Measurements from ENCODE around the gene MYO1D. TPM values are rescaled to one million over a fixed set of nuclear protein-coding genes. Genes with fewer than 3 reads are reported as not detected.

MYO1D gene
- total RNA-seq, 1 donor from 2014 or later, result 76.4 TPM

DNA sequence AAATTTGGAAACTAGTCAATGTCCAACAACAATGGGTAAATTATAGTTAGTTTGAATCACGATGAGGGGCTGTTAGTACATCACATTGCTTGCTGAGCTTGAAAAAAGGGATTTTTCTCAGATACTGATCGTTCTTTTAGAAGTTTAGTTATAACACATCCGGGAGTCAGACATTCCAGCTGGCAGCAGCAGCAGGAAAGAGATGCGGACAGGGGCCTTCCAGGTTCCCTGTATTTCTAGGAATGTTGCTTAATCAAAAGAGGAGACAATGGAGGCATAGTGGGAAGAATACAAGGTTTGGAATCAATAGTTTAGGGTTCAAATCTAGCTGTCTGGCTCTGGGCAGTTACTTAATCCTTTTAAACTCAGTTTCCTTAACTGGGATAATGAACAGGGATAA, 362.3 kb downstream of the MYO1D start:
- no peak for DNase-seq (ENCODE audit: low read depth, low spot score)

DNA sequence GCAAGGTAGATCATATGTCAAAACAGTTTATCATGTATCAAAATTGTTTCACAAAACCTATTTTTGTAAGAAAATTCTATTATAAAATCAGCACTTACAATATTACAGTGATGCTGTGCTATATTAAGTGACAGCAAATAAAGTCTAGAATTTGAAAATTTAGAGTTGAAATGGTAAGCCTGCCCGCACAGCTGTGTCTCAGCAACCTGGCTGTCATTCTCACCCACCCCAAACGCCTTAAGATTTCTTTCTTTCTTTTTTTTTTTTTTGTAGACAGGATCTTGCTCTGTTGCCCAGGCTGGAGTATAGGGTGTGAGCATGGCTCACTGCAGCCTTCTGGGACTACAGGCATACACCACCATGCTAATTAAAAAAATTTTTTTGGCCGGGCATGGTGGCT, 363.3 kb downstream of the MYO1D start:
- no peak for DNase-seq (ENCODE audit: low read depth, low spot score)

DNA sequence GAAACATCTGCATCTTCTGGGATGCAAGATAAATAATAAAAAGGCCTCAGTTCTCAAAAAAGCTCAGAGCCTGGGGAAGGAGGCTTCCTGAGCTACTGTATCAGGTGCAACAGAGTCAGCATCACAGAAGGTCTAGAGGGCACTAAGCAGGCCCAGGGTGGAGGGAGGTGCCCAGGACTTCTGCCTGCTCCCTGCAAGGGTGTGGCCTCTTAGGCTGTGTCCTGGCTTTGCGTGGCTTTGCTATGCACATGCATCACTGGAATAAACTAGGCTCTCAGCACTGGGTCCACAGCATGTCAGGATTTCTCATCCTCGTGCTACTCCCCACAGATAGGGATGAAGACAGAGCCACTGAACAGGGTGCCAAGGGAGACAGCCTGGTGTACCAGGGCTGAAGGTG, 364.6 kb downstream of the MYO1D start:
- no peak for DNase-seq (ENCODE audit: low read depth, low spot score)

DNA sequence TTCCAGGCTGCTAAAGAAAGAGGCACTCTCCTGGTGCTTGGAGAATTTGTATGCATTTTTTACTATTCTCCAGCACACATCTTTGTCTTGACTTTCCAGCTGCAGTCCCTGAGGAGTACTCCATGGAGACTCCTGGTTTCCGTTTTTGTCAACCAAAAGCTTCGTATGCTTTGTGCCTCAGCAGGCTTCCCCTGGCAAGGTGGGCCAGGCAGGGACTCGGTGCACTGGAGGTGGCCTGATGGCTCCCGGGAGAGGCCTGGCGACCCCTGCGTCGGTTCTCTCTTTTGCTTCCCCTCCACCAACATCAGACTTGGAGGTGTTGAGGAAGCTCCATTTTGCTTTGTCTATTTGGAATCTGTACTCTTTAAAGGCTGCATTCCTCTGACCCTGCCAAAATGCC, 366.5 kb downstream of the MYO1D start:
- DNase-seq (ENCODE audit: low read depth, low spot score), result no peak

DNA sequence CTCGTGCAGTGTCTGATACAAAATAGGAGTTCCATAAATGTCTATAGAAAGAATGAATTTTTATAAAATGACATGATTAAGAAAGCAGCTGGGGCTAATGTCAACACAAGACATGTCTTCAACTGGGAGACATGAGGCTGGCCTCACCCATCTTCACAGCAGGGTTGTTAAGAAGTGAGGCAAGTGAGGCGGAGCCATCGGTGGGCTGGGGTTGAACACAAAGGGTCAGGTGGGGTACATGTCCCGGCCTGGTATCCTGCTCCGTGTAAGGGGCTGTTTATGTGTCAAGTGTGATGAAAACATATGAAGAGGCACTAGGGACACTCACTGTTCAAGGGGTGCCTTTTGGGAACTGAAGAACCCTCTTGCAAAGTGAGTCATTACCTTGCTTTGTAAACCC, 368.0 kb downstream of the MYO1D start:
- DNase-seq (ENCODE audit: low read depth, low spot score), result no peak

DNA sequence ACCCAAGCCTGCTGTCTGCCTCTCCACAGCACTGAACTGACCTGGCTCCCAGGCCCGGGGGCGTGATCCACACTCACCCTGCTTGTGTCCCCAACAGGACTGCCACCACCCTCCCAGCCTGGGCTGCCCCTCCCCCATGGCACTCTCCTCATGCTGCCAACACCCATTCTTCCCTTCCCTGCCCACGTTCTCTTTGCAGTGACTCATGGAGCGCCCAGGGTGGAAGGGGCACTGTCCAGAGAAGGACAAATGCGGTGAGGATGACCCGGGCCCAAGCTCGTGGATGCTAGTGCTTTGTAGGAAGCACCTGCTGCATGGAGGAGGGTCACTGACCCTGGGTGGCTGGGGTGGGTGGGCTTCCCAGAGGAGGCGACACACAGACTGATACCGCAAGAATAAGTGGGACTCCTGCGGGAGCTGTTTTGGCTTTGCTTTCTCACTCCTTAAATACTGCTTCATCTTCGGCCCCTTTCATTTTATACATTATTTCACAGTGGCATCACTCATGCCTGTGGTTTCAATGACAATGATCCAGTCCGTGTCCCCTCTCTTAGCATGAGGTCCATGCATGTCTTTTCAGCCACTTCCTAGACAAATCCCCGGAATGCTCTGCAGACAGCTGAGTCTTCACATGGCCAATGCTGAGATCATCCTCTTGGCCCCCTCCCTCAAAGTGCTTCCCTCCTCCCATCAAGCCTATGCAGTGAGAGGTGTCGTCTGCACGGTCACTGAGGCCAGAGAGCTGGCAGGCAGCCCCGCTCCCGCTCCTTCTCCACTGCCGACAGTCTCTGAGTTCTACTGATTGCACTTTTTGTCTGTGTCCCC, 372.5 kb downstream of the MYO1D start:
- DNase-seq (ENCODE audit: low read depth, low spot score), result no peak

DNA sequence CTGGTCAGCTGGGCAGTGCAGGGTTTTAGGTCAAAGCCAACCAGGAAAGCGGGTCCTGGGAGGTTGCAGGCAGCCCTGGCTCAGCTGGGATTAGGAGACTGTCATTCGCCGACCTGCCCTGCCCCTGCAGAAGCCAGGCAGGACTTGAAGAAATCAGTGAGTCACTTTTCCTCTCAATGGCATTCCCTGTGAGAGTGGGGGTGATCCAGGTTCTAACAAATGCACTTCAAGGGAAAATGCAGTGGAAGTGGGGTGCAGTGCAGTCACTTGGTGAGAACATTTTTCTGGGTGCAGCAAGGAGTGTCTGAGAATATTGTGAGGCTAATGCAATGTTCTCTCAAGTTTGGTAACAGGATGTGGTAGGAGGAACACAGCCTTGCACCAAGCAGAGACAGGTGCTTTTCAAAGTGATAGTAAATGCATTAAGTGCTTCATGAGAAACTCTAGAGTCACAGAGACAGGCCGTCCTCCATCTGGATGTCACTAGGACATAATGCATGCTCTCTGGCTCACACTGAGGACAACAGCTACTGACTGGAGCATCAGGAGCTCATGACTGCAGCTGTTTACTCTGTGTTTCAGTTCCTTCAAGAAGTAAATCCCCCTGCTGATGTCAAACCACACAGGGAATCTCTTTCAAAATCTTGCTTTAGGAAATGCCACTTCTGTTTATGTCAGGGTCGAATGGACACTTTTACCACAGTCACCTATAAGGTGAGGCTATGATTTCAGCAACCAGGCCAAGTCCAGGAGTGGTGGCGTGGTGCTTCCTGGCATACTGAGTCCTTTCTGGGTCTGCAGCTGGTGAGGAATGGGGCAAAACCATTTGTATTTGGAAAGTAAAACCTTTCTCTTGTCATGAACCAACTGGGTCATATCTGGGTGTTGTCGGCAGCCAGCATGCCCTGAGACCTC, 373.4 kb downstream of the MYO1D start:
- no peak for DNase-seq (ENCODE audit: low read depth, low spot score)

DNA sequence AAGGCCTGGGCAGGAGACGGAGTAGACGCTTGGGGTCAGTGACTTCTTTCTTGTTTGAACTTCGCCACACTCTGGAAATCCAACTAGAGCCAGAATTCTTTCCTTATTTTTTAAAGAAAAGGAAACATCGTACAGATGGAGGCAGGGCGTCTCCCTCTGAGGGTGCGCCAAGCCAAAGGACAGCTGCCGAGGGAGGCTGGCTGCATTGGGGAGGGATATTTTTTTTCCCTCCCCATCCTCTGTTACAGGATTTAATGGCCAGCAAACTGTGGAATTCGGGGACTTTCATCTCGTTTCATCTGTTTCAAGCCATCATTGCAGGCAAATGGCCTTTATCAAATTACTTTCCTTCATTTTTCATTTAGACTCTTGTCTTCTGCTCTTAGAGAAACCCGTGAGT, 374.2 kb downstream of the MYO1D start:
- no peak for DNase-seq (ENCODE audit: low read depth, low spot score)

DNA sequence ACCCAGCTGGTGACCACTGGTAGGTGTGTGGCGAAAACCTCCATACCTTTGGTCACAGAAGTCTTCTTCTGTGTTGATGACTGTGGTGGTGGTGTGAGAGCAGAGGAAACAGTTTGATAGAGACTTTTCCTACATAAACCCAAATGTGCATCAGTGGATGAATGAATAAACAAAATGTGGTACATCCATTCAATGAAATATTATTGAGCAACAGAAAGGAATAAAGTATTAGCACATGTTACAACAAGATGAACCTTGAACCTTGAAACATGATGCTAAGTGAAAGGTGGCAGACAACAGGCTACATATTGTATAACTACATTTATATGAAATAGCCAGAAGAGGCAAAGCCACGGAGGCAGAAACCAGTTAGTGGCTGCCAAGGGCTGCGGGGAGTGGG, 374.9 kb downstream of the MYO1D start:
- DNase-seq (ENCODE audit: low read depth, low spot score), result no peak

DNA sequence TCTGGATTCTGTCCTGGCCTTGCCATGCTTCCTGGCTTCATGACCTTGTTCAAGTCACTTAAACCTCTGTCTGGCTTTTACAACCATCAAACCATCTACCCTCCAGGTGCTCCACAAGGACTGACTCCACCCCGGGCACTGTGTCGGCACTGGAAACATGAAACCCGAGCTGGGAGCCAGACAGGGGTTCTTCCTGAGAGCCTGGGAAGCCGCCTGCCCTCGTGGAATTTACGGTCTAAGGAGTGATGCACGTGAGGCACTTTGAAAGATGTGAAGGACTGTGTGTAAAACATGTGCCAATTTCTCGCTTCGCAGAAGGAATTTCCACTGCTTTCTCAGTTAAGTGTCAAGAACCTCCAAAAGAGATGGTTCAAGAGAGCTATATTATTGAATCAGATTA, 378.5 kb downstream of the MYO1D start:
- DNase-seq (ENCODE audit: low read depth, low spot score), result no peak

DNA sequence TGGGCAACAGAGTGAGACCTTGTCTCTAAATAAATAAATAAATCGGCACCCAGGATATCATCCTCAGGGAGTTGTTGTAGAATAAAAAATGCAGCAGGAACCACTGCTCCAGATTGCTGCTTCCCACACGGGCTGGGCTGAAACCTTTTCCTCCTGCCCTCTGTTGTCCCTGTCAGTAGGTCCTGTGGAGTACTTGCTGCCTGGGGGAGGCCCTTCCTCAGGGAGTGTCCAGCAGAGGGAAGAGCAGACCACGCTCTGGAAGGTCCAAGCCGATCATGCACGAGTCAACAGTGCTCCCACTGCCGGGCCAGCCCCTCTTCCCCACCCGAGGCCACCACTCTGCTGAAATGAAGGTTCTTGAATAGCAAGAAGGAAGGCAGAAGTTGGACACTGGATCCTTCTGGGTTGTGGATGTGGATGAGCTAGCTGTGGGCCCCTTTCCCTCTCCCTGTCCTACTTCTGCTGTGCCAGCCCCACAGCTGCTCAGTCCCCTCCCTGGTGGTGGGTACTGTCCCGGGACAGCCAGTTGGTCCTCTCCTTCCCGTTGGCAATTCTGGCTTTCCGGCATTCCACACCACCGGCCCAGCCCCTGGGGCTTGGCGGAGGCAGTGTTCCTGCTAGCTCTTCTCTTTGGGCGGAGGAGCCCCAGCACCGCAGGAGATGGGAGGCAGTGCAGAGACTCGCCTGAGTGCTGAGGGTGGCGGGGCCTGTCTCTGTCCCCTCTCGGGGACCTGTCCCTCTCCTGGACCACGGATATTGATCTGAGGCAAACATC, 379.3 kb downstream of the MYO1D start:
- no peak for DNase-seq (ENCODE audit: low read depth, low spot score)

DNA sequence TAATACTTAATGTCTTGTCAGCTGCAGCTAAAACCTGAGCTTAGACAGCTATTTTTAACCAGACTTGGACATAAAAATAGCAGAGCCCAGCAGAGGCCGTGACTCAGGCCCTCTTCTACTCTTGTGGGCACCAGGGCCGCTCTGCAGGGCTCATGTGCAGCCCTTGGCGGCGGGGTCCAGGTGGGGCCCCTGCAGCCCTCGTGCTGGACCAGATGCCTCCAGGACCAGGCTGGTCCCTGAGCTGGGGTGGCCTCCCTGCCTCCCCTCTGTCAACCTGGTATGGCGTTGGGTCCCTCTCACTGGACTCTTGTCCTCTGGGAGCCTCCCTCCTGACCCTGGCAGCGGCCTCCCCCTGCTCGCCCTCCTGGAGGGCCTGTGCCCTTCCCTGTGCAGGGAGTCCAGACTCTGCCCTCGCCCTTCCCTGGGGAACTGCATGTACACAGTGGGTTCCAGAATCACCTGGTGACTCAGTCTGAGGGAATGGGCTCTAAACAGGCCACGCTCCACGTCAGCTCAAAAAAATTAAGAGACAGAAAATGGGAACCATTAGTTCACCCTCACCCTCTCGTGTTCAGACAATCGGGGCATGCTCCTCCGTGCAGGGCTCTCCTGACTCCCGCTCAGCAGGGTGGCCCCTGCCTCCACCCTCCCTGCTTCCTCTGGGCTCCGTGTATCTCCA, 380.4 kb downstream of the MYO1D start:
- no peak for DNase-seq (ENCODE audit: low read depth, low spot score)

DNA sequence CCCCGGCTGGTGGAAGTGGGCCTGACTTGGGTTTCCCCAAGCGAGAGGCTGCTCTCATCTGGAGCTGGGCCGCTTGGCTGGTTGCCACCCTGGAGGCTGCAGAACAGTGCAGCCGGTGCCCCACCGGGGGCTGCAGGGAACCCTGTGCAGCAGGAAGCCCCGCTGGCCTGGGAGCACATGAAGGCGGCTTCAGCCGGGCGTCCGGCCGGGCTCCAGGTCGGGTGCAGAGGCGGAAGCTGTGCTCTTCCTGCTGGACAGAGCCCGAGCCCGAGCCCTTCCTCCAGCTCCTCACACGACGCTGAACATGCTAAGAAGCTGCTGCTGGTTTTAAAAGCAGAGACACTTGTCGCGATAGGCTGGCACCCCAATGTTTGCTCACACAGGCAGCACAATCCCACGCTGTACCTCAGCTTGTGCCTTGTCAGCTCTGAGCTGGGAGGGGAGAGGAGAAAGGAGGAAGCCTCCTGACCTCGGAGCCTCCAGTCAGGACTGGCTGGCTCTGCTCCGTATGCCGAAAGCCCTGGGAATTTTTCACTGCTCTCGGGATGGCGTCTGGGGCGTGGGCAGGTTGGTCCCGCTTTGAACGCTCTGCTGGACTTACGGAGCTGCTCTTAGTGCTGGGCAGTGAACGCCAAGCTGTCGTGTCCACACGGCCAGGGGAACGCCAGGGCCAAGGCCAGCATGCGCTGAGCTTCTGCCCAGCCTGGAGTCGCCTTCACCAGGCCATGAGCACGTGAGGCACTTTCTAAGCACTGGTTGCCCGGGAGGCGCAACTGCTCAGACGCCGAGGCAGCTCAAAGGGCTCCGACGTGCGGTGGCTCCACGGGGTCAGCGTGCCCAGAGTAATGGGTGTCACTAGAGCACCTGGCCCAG, 381.3 kb downstream of the MYO1D start:
- DNase-seq (ENCODE audit: low read depth, low spot score), result no peak

DNA sequence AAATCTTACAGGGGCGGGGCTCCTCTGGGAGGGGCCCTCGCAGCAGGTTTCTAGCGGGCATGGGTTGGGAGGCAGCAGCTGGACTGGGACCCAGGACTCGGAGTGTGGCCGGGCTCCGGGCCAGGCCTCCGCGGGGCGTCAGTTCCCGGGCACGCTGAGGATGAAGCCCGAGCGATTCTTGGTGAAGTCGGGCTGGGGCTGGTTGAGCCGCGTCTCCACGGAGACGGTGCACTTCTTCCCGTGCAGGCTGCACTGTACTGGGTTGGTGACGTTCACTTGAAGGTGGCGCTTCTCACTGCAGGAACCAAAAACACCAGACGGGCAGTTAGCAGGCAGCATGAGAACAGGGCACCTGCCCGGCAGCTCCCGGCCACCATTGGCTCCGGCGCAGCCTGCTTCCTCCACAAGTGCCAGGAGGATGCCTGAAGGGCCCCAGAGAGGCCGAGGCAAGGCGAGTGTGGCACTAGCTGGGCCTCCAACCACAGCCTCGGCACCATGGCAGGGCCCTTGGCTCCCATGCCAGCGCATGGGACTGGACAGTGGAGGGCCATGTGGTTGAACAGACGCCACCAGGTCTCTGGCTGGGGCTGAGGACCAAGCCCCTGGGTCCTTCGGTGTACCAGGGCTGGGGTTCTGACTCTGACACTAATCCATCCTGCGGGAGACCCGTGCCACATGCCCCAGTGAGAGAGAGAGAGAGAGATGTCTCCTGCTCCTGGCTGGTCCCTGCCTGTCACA, 382.1 kb downstream of the MYO1D start:
- no peak for DNase-seq (ENCODE audit: low read depth, low spot score)

DNA sequence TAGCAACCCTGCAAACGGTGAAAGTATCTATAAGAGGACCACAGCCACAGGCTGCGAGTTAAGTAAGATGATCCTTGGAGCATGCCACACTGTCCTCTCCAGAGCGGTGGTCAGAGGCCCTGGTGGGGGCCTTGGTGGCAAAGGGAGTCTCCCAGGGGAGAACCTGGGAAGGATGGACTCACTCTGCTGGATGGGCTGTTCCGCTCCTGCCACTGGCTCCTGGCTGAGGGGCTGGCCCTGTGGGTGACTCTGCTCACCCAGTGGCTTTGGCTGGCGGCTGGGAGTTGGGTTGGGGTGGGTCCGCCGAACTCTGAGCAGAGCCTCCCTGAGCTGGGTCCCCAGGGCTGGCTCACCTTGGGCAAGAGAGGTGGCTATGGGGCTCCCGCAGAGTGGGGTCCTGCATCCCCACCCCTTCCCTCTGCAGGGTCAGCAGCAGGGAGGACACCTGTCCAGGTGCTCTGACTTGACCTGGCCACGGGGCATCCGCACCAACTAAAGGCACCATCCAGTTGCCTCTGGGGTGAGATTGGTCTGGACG, 382.9 kb downstream of the MYO1D start:
- no peak for DNase-seq (ENCODE audit: low read depth, low spot score)

DNA sequence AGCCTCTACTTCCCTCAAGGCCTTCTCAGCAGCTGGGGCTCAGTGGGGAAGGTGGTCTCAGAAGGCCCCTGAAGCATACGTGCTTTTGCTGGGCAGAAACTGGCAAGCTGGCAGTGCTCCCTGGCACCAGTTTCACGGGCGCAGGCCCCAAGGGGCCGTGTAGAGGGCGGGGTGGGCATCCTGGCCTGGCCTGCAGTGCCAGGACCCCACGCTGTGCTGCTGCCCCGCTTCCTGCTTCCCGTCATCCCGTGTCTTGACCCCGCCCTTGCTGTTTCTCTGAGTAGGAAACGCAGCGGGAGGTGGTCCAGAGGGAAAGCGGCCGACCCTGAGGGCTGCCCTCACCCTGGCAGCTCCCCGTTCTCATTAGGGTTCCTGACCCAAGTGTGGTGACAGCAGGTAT, 383.4 kb downstream of the MYO1D start:
- no peak for DNase-seq (ENCODE audit: low read depth, low spot score)

DNA sequence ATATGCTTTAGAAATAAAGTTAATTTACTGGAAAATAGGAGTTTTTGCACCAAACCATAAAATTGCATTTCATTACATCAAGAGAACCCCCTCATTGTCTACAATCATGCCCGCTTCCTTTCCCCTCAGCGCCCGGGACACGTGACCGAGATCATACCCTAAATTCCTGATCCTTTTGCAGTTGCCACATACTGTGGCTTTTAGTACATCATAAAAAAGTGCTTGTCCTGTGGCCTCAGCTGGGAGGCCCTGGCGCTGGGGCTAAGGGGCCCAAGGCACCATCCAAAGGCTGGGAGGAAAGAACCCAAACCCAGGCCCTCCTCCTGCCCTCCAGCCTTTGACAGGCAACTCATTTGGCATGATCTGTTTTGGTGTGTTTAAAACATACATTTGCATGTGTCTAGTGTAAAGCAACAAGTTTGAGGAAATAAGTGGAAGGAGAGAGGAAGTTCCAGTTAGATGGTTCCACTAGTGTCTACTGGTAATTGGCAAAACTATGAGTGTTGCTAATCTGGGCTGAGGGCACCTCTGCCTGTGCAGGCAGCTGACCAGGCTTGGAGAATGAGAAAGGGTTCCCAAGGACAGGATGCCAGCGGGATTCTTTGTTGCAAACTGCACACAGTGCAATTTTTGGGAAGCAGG, 384.2 kb downstream of the MYO1D start:
- DNase-seq (ENCODE audit: low read depth, low spot score), result no peak

DNA sequence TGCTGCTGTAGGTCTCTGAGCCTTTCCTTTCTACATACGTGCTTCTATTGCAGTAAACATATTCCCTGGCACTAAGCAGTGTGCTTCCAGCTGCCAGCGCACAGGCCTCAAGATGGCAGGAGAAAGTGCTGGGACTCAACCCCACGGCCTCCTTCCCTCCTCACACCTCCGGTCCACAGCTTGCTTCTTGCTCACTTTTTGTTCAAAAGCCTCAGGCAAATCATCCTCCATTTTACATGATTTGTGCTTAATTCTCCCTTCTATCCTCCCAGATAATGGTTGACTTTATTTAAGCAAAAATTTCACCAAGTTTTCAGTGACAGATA, 384.7 kb downstream of the MYO1D start:
- DNase-seq (ENCODE audit: low read depth, low spot score), result no peak
